Measurements from ENCODE around the gene NLRP10.

DNA sequence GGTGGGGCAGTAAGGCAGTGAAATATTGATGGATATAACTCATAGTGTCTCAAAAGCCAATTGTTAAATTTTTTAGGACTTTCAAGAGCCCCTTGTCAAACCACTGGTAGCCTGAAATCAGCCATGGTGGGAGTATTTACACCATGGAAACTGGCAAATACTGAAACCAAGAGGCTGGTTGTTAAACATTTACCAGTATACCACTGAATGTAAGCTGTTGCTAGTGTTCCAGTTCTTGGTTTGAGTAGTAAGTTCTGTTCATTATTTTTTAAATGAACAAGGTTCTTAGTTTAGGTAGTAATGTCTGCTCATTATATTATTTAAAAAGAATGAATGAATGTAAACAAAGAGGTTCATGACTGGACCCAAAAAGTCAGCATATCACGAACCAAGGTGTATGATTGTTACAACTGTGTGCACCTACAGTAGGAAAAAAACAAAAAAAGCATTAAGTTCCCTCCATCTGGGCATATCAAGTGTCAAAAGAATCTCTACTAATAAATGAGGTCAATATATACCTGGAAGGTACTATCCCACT, 17.4 kb upstream of the NLRP10 start:
- TF ChIP-seq, protein P1, sequence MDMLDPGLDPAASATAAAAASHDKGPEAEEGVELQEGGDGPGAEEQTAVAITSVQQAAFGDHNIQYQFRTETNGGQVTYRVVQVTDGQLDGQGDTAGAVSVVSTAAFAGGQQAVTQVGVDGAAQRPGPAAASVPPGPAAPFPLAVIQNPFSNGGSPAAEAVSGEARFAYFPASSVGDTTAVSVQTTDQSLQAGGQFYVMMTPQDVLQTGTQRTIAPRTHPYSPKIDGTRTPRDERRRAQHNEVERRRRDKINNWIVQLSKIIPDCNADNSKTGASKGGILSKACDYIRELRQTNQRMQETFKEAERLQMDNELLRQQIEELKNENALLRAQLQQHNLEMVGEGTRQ (CRISPR knock-in tag; IDR thresholded peaks at IDR 0.05), result no peak
- TF ChIP-seq, protein P2, sequence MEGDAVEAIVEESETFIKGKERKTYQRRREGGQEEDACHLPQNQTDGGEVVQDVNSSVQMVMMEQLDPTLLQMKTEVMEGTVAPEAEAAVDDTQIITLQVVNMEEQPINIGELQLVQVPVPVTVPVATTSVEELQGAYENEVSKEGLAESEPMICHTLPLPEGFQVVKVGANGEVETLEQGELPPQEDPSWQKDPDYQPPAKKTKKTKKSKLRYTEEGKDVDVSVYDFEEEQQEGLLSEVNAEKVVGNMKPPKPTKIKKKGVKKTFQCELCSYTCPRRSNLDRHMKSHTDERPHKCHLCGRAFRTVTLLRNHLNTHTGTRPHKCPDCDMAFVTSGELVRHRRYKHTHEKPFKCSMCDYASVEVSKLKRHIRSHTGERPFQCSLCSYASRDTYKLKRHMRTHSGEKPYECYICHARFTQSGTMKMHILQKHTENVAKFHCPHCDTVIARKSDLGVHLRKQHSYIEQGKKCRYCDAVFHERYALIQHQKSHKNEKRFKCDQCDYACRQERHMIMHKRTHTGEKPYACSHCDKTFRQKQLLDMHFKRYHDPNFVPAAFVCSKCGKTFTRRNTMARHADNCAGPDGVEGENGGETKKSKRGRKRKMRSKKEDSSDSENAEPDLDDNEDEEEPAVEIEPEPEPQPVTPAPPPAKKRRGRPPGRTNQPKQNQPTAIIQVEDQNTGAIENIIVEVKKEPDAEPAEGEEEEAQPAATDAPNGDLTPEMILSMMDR (IDR thresholded peaks at IDR 0.05), result no peak
- TF ChIP-seq, protein P3, sequence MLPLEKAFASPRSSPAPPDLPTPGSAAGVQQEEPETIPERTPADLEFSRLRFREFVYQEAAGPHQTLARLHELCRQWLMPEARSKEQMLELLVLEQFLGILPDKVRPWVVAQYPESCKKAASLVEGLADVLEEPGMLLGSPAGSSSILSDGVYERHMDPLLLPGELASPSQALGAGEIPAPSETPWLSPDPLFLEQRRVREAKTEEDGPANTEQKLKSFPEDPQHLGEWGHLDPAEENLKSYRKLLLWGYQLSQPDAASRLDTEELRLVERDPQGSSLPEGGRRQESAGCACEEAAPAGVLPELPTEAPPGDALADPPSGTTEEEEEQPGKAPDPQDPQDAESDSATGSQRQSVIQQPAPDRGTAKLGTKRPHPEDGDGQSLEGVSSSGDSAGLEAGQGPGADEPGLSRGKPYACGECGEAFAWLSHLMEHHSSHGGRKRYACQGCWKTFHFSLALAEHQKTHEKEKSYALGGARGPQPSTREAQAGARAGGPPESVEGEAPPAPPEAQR (CRISPR knock-in tag; IDR thresholded peaks at IDR 0.05), result no peak
- TF ChIP-seq, protein P4, sequence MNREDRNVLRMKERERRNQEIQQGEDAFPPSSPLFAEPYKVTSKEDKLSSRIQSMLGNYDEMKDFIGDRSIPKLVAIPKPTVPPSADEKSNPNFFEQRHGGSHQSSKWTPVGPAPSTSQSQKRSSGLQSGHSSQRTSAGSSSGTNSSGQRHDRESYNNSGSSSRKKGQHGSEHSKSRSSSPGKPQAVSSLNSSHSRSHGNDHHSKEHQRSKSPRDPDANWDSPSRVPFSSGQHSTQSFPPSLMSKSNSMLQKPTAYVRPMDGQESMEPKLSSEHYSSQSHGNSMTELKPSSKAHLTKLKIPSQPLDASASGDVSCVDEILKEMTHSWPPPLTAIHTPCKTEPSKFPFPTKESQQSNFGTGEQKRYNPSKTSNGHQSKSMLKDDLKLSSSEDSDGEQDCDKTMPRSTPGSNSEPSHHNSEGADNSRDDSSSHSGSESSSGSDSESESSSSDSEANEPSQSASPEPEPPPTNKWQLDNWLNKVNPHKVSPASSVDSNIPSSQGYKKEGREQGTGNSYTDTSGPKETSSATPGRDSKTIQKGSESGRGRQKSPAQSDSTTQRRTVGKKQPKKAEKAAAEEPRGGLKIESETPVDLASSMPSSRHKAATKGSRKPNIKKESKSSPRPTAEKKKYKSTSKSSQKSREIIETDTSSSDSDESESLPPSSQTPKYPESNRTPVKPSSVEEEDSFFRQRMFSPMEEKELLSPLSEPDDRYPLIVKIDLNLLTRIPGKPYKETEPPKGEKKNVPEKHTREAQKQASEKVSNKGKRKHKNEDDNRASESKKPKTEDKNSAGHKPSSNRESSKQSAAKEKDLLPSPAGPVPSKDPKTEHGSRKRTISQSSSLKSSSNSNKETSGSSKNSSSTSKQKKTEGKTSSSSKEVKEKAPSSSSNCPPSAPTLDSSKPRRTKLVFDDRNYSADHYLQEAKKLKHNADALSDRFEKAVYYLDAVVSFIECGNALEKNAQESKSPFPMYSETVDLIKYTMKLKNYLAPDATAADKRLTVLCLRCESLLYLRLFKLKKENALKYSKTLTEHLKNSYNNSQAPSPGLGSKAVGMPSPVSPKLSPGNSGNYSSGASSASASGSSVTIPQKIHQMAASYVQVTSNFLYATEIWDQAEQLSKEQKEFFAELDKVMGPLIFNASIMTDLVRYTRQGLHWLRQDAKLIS (CRISPR knock-in tag; IDR thresholded peaks at IDR 0.05; ENCODE audit: borderline replicate concordance), result no peak
- no peak for TF ChIP-seq SP1 (CRISPR knock-in tag; conservative IDR thresholded peaks at IDR 0.05)
- TF ChIP-seq, protein P5, sequence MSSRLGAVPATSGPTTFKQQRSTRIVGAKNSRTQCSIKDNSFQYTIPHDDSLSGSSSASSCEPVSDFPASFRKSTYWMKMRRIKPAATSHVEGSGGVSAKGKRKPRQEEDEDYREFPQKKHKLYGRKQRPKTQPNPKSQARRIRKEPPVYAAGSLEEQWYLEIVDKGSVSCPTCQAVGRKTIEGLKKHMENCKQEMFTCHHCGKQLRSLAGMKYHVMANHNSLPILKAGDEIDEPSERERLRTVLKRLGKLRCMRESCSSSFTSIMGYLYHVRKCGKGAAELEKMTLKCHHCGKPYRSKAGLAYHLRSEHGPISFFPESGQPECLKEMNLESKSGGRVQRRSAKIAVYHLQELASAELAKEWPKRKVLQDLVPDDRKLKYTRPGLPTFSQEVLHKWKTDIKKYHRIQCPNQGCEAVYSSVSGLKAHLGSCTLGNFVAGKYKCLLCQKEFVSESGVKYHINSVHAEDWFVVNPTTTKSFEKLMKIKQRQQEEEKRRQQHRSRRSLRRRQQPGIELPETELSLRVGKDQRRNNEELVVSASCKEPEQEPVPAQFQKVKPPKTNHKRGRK (CRISPR knock-in tag; IDR thresholded peaks at IDR 0.05; ENCODE audit: borderline replicate concordance), result no peak
- TF ChIP-seq ZNF219 (CRISPR knock-in tag; IDR thresholded peaks at IDR 0.05; ENCODE audit: borderline replicate concordance), result no peak

All from WTC11 (cell line).